Natural killer cell treated with Interleukin-12 subunit alpha and Interleukin-12 subunit beta and Interleukin-15 and Interleukin-18, amount 100 ng/mL, for 72 hours (primary cell): Measurements from ENCODE around the gene CD3D. TPM values are rescaled to one million over a fixed set of nuclear protein-coding genes. Genes with fewer than 3 reads are reported as not detected.
"Not testable (repeated sequence)": the region's sequence is repeated elsewhere in the genome, so short reads cannot be mapped to it uniquely, and the experiment has no call there.

ENCODE experiments used
- ATAC-seq, 2 donors: fragments of 150-1000 bp; cut with Tn5 transposase in 1 of 2; sonication (Bioruptor Pico), chemical (Tn5 transposase) in 1 of 2; 2 replicates each; pipeline ENCODE4 v1.10.0; 2021
- DNase-seq: peaks from one replicate; pipeline ENCODE4 v3.0.0; 2022; ENCODE audit warnings: low spot score
- H3K27ac Mint-ChIP-seq, 2 donors: 1 replicate in 1 of 2; 2 replicates in 1 of 2; pipeline ENCODE4 v1.8.0; 2022; ENCODE audit warnings: mixed read lengths in 2 of 2, mild to moderate bottlenecking in 1 of 2, moderate library complexity in 1 of 2
- H3K27me3 Mint-ChIP-seq, 2 donors: 1 replicate in 1 of 2; 2 replicates in 1 of 2; pipeline ENCODE4 v1.8.0; 2022; ENCODE audit warnings: mixed read lengths in 2 of 2
- H3K36me3 Mint-ChIP-seq: one replicate; pipeline ENCODE4 v1.8.0; 2022; ENCODE audit warnings: mixed read lengths
- H3K4me1 Mint-ChIP-seq, 2 donors: 1 replicate in 1 of 2; 2 replicates in 1 of 2; pipeline ENCODE4 v1.8.0; 2022; ENCODE audit warnings: low read depth in 2 of 2, mixed read lengths in 2 of 2, mild to moderate bottlenecking in 1 of 2
- H3K4me3 Mint-ChIP-seq: one replicate; pipeline ENCODE4 v1.8.0; 2022; ENCODE audit warnings: mixed read lengths
- H3K9me3 Mint-ChIP-seq: 2 replicates; pipeline ENCODE4 v1.8.0; 2022; ENCODE audit warnings: mixed read lengths
- total RNA-seq, 2 donors: library from RNA; stranded (reverse); gene quantifications; one replicate each; pipeline ENCODE4 v1.2.3, GENCODE V29; 2022

Gene CD3D
- total RNA-seq, 2 donors from 2014 or later, result 30.5 to 161 TPM

DNA sequence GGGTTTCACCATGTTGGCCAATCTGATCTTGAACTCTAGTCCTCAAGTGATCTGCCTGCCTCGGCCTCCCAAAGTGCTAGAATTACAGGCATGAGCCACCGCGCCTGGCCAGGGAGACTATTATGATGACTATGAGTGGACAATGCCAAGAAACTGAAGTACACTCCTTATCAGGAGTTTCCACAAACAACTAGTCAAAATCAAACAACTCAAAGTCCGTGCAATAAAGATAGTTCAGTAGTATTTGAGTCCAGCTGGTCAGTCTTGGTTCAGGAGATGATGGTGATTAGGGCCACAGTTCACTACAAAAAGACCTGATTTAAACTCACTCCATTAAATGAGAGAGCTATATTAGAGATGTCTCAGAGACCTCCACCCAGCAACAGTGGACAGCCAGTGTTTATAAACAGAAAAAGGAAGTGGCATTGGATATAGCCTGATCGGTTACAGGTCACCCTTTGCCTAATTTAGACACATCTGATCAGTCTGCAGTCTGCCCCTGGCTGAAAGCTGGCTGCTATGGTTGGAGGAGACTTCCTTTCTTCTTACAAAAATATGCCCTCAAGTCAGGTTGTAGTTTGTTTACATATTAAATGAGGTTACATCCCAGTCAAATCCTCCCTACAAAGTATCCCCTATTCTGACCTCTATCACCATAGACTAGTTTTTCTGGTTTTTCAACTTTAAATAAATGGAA is 21.0 kb downstream of the CD3D start:
- DNase-seq, result no peak
- no peaks in the 10 kb centered on the region for H3K9me3 Mint-ChIP-seq
- peaks cover 15% of the 10 kb centered on the region for H3K36me3 Mint-ChIP-seq
- peaks cover 33 to 37% of the 10 kb centered on the region in 2 donors for H3K4me1 Mint-ChIP-seq
- H3K27me3 Mint-ChIP-seq, result no peaks in the 10 kb centered on the region
- no peak overlapping the region for H3K4me3 Mint-ChIP-seq
- no peak overlapping the region for H3K27ac Mint-ChIP-seq
- no peak for ATAC-seq

DNA sequence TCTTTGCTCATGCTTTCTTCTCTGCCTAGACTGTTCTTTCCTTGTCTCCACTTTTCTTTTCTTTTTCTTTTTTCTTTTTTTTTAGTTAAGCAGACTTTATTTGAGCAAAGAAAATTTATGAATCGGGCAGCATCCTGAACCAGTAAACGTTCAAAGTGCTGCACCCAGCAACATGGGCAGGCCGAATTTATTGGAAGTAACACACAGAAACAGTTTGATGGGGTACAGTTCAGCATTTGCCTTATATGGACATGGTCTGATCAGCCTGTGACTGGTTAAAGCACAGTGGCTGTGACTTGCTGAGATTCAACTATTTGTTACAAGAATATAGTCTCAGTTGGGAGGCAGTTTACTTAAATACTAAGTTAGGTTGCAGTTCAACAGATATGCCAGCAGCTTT is 22.0 kb downstream of the CD3D start:
- peak overlapping the region in 1 of 2 donors; percentile 57 for H3K27ac Mint-ChIP-seq
- H3K4me1 Mint-ChIP-seq, result peaks cover 43 to 47% of the 10 kb centered on the region in 2 donors
- no peaks in the 10 kb centered on the region for H3K27me3 Mint-ChIP-seq
- no peak overlapping the region for H3K4me3 Mint-ChIP-seq
- ATAC-seq (no peak), DNase-seq (no peak)
- peaks cover 15% of the 10 kb centered on the region for H3K36me3 Mint-ChIP-seq
- H3K9me3 Mint-ChIP-seq, result no peaks in the 10 kb centered on the region

DNA sequence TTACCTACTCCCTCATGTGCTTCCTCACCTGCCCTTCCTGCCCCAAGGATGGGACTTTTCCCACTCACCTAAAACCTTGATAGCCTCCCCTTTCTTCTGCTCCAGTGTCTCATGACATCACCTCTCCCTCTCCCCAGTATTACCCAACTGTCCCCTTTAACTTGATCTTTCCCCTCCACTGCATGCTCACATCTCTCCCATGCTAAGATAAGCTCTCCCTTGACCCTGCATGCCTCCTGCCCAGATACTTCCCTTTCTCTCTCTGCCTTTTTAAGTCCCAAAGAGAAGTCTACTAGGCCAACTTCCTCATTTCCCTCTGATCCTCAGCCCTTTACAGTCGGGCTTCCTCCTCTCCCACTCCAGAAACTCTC is 23.2 kb downstream of the CD3D start:
- Mint-ChIP-seq H3K36me3 (peaks cover 15% of the 10 kb centered on the region), H3K9me3 (no peaks in the 10 kb centered on the region), H3K27me3 (no peaks in the 10 kb centered on the region), H3K27ac (peak overlapping the region; percentile 16 to 57), H3K4me1 (peaks cover 51 to 55% of the 10 kb centered on the region in 2 donors), H3K4me3 (peak overlapping the region; percentile 13)
- no peak for DNase-seq
- no peak for ATAC-seq

DNA sequence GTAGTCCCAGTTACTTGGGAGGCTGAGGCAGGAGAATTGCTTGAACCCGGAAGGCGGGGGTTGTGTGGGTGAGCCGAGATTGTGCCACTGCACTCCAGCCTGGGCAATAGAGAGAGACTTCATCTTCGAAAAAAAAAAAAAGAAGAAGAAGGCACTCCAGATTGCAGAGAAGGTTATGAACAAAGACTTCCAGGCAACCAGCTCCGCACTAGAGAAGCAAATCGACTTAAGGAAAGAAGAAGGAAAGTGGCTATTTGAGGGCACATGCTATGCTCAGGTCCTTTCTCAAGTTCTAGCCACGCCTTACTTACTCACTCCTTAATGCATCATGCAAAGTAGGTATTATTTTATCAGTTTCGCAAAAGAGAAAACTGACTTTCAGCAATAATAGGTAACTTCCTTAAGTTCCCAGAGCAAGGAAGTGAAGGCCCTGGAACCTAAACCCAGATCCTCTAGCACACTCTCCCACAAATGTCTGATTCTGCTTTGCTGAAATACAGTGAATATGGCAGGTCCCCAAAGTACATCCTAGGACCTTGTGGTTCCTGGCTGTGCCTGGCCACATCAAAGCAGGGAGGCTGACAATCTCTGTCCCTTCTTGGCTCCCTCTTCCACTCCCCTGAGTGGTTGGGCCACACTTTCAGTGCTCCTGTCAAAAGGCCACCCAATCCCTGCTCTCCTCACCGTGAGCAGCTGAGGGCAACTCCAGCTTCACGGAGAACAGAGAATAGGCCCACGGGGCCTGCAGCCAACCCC is 23.7 kb downstream of the CD3D start:
- no peak for ATAC-seq
- no peaks in the 10 kb centered on the region for H3K9me3 Mint-ChIP-seq
- H3K4me3 Mint-ChIP-seq, result no peak overlapping the region
- peaks cover 15% of the 10 kb centered on the region for H3K36me3 Mint-ChIP-seq
- no peaks in the 10 kb centered on the region for H3K27me3 Mint-ChIP-seq
- H3K27ac Mint-ChIP-seq, result peak overlapping the region; percentile 16 to 57
- DNase-seq, result no peak
- H3K4me1 Mint-ChIP-seq, result peaks cover 56 to 60% of the 10 kb centered on the region in 2 donors

DNA sequence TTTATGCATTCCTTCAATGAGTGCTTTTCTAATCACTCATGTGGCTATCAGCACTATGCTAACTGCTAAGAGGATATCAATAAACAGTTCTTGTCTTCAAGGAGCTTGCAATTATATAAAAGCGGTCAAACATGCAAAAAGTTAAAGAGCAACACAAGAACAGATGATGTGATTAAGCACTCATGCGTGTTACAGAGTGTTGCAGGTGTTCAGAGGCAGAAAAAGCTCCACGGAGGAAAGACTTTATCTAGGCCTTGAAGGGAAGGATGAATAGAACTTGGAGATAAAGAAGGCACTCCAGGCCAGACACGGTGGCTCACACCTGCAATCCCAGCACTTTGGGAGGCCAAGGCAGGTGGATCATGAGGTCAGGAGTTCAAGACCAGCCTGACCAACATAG is 24.4 kb downstream of the CD3D start:
- Mint-ChIP-seq H3K4me1 (peaks cover 59 to 63% of the 10 kb centered on the region in 2 donors), H3K4me3 (no peak overlapping the region), H3K36me3 (peaks cover 15% of the 10 kb centered on the region), H3K27me3 (no peaks in the 10 kb centered on the region), H3K9me3 (no peaks in the 10 kb centered on the region), H3K27ac (no peak overlapping the region)
- no peak for DNase-seq
- ATAC-seq, result no peak

GRCh38 chr11:118314988-118315411 is 27.5 kb downstream of the CD3D start:
- no peak for DNase-seq
- H3K27ac Mint-ChIP-seq, result peak overlapping the region; percentile 60 to 68
- peak overlapping the region; percentile 86 for H3K4me3 Mint-ChIP-seq
- H3K4me1 Mint-ChIP-seq, result peaks cover 56 to 74% of the 10 kb centered on the region in 2 donors
- ATAC-seq, result no peak
- H3K27me3 Mint-ChIP-seq, result no peaks in the 10 kb centered on the region
- peaks cover 8% of the 10 kb centered on the region for H3K36me3 Mint-ChIP-seq
- no peaks in the 10 kb centered on the region for H3K9me3 Mint-ChIP-seq

- Mint-ChIP-seq H3K36me3 (no peaks in the 10 kb centered on the region), H3K4me1 (peaks cover 44 to 62% of the 10 kb centered on the region in 2 donors), H3K9me3 (no peaks in the 10 kb centered on the region), H3K27ac (peak overlapping the region in 1 of 2 donors; percentile 32), H3K27me3 (no peaks in the 10 kb centered on the region), H3K4me3 (no peak overlapping the region)
- DNase-seq, result no peak
- no peak for ATAC-seq
Measured at GRCh38 chr11:118313242-118313641, 29.3 kb downstream of the CD3D start.

DNA sequence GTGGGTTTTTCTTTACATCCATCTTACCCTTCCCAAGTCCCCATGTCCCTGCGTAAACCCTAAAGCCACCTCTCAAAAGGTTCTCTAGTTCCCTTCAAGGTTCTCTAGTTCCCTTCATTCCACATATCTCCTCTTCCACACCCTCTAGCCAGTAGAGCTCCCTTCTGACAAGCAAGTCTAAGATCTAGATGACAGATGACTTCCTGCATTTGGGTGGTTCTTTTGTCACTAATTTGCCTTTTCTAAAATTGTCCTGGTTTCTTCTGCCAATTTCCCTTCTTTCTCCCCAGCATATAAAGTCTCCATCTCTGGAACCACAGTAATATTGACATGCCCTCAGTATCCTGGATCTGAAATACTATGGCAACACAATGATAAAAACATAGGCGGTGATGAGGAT is 30.2 kb downstream of the CD3D start:
- DNase-seq, result no peak
- Mint-ChIP-seq H3K4me1 (peaks cover 41 to 60% of the 10 kb centered on the region in 2 donors), H3K36me3 (no peaks in the 10 kb centered on the region), H3K9me3 (no peaks in the 10 kb centered on the region), H3K27me3 (no peaks in the 10 kb centered on the region), H3K4me3 (no peak overlapping the region), H3K27ac (peak overlapping the region; percentile 29 to 32)
- ATAC-seq, result no peak

- Mint-ChIP-seq H3K4me1 (peaks cover 39 to 60% of the 10 kb centered on the region in 2 donors), H3K9me3 (no peaks in the 10 kb centered on the region), H3K27me3 (no peaks in the 10 kb centered on the region), H3K36me3 (peaks cover 5% of the 10 kb centered on the region), H3K4me3 (no peak overlapping the region), H3K27ac (peak overlapping the region; percentile 32 to 45)
- ATAC-seq (no peak), DNase-seq (no peak)
Measured at GRCh38 chr11:118311518-118311917, 31.0 kb downstream of the CD3D start.

DNA sequence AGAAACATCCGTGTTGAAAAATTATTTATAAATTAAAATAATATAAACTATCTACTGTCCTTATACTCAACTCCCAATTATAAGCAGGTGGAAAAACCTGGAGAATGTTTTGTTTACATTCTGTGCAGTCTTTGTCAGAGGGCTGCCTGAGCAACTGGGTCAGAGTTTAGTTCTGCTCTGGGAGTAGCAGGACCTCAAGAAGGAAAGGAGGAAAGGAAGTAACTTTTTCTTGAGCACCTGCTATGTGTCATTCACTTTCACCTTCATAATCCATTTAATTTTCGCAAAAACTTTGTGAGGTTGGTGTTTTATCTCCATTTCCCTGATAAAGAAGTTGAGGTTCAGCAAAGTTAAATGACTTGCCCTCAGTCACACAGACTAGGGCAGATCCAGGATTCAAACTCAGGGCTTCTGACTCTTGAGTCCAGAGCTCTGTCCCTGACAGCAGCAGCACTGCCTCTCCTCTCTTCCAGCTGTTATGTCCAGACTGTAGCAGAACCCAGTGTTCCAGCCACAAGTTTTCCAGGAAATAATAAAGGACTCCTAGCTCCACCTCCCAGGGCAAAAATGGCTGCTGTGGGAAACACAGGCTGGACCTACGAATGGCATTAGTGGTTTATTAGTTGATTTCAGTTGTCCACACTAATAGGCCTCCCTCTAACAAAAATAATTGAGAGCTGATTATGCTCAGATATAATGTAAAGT is 31.6 kb downstream of the CD3D start:
- H3K4me3 Mint-ChIP-seq, result no peak overlapping the region
- DNase-seq, result no peak
- peaks cover 7% of the 10 kb centered on the region for H3K36me3 Mint-ChIP-seq
- H3K27ac Mint-ChIP-seq, result peak overlapping the region; percentile 32 to 45
- no peak for ATAC-seq
- H3K9me3 Mint-ChIP-seq, result no peaks in the 10 kb centered on the region
- H3K27me3 Mint-ChIP-seq, result no peaks in the 10 kb centered on the region
- H3K4me1 Mint-ChIP-seq, result peaks cover 35 to 57% of the 10 kb centered on the region in 2 donors

DNA sequence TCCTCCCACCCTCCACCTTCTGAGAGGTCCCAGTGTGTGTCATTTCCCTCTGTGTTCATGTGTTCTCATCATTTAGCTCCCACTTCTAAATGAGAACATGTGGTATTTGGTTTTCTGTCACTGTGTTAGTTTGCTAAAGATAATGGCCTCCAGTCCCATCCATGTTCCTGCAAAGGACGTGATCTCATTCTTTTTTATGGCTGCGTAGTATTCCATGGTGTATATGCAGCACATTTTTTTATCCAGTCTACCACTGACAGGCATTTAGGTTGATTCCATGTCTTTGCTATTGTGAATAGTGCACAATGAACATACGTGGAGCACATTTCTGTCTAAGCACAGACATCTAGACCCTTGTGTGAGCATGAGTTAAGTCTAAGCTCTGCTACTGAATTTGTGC is 32.2 kb downstream of the CD3D start:
- ATAC-seq (no peak), DNase-seq (no peak)
- Mint-ChIP-seq H3K9me3 (no peaks in the 10 kb centered on the region), H3K27me3 (no peaks in the 10 kb centered on the region), H3K4me1 (peaks cover 32 to 55% of the 10 kb centered on the region in 2 donors), H3K36me3 (peaks cover 11% of the 10 kb centered on the region), H3K27ac (no peak overlapping the region), H3K4me3 (no peak overlapping the region)

DNA sequence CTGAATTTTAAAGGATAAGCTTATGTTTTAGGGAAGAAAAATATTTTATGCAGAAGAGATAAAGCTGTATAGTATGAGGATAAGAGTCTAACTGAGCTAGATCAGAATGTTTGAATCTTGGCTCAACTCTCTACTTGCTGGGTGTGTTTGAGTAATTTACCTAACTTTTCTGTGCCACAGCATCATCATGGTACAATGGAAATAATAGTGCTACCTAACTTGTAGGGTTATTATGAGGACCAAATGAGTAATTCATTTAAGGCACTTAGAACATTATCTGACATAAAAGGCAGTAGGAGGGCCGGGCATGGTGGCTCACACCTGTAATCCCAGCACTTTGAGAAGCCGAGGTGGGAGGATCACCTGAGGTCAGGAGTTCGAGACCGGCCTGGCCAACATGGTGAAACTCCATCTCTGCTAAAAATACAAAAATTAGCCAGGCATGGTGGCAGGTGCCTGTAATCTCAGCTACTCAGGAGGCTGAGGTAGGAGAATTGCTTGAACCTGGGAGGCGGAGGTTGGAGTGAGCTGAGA is 33.4 kb downstream of the CD3D start:
- H3K4me3 Mint-ChIP-seq, result not testable (repeated sequence)
- H3K4me1 Mint-ChIP-seq, result peaks cover 34 to 59% of the 10 kb centered on the region in 2 donors

GRCh38 chr11:118306556-118306955 is 35.9 kb downstream of the CD3D start:
- peak overlapping the region; percentile 69 to 93 for H3K27ac Mint-ChIP-seq
- H3K36me3 Mint-ChIP-seq, result peaks cover 15% of the 10 kb centered on the region
- H3K4me3 Mint-ChIP-seq, result peak overlapping the region; percentile 50
- H3K4me1 Mint-ChIP-seq, result peaks cover 24 to 51% of the 10 kb centered on the region in 2 donors
- ATAC-seq (peak in 1 of 2 donors; percentile 26), DNase-seq (no peak)
- no peaks in the 10 kb centered on the region for H3K9me3 Mint-ChIP-seq
- no peaks in the 10 kb centered on the region for H3K27me3 Mint-ChIP-seq

More for the DNA sequence above, 33.4 kb downstream of the CD3D start:
- not testable (repeated sequence) for DNase-seq, H3K27me3 Mint-ChIP-seq, ATAC-seq, H3K9me3 Mint-ChIP-seq
- peak overlapping the region; percentile 0 to 7 for H3K27ac Mint-ChIP-seq
- peaks cover 15% of the 10 kb centered on the region for H3K36me3 Mint-ChIP-seq
